T-cell (primary cell): ENCODE data around the gene PDE10A. TPM values are rescaled to one million over a fixed set of nuclear protein-coding genes. Genes with fewer than 3 reads are reported as not detected.

Experiments
- ATAC-seq, 4 experiments: fragments of 200-7000 bp in 3 of 4; fragments of 150-1000 bp in 1 of 4; cut with Tn5 transposase; replicated peaks in 1 of 4; 1 replicate in 3 of 4; 2 replicates in 1 of 4; pipeline ENCODE4 v1.10.0; 2021; ENCODE audit warnings: moderate library complexity in 3 of 4, mild to moderate bottlenecking in 2 of 4, moderate number of reproducible peaks in 1 of 4
- CTCF ChIA-PET, 2 donors: fragments of 300-600 bp; sonication (Branson Sonifier 250); formaldehyde crosslinking; loops; one replicate each; lab custom pipeline; 2022; ENCODE audit warnings: antibody characterized with exemption in 2 of 2; lab: Charles Lee
- POLR2A ChIA-PET, 2 donors: fragments of 300-600 bp; sonication (Branson Sonifier 250); formaldehyde crosslinking; loops; one replicate each; lab custom pipeline; 2022; ENCODE audit warnings: antibody characterized with exemption in 2 of 2; lab: Charles Lee
- DNase-seq, 35 experiments: peaks; one replicate each; pipeline versions ENCODE4 v3.0.0 to v3.0.0-alpha.2; 2013 to 2023
- H3K27ac ChIP-seq: one replicate; pipeline ENCODE4 v1.5.1; 2013; ENCODE audit warnings: low read length
- H3K27me3 ChIP-seq, 2 experiments: replicated peaks in 1 of 2; 1 replicate in 1 of 2; 2 replicates in 1 of 2; pipeline versions ENCODE4 v1.6.1 to v1.7.0; 2013; ENCODE audit warnings: low read length in 1 of 2, mixed read lengths in 1 of 2; ENCODE audit not compliant: control insufficient read depth in 2 of 2, insufficient read depth in 2 of 2; ENCODE audit errors: extremely low read depth in 1 of 2
- H3K36me3 ChIP-seq, 2 donors: 1 replicate in 1 of 2; 2 replicates in 1 of 2; pipeline versions ENCODE4 v1.6.1 to v1.7.0; 2013; ENCODE audit warnings: low read length in 1 of 2; ENCODE audit not compliant: control insufficient read depth in 2 of 2, insufficient read depth in 1 of 2; ENCODE audit errors: extremely low read depth in 1 of 2
- H3K4me1 ChIP-seq, 2 experiments: 1 replicate in 1 of 2; 2 replicates in 1 of 2; pipeline versions ENCODE4 v1.6.1 to v1.7.0; 2013; ENCODE audit warnings: low read length in 2 of 2, mixed read lengths in 1 of 2; ENCODE audit not compliant: insufficient read depth in 2 of 2, control insufficient read depth in 1 of 2; ENCODE audit errors: extremely low read depth in 1 of 2
- H3K4me3 ChIP-seq, 2 donors: 1 replicate in 1 of 2; 2 replicates in 1 of 2; pipeline versions ENCODE4 v1.5.1 to v1.7.0; 2013; ENCODE audit warnings: mild to moderate bottlenecking in 2 of 2, low read length in 1 of 2, moderate library complexity in 1 of 2; ENCODE audit not compliant: control insufficient read depth in 1 of 2; ENCODE audit errors: extremely low read depth in 1 of 2
- H3K9me3 ChIP-seq: 2 replicates; pipeline ENCODE4 v1.7.0; 2013
- H3K27ac Mint-ChIP-seq, 2 donors: one replicate each; pipeline ENCODE4 v1.8.0; 2020 to 2021; ENCODE audit warnings: mild to moderate bottlenecking in 2 of 2, mixed read lengths in 2 of 2
- H3K27me3 Mint-ChIP-seq, 2 donors: one replicate each; pipeline ENCODE4 v1.8.0; 2021 to 2022; ENCODE audit warnings: mixed read lengths in 2 of 2
- H3K36me3 Mint-ChIP-seq: one replicate; pipeline ENCODE4 v1.8.0; 2021; ENCODE audit warnings: mixed read lengths
- H3K4me1 Mint-ChIP-seq, 3 donors: one replicate each; pipeline ENCODE4 v1.8.0; 2020 to 2022; ENCODE audit warnings: mixed read lengths in 3 of 3, mild to moderate bottlenecking in 1 of 3
- H3K4me3 Mint-ChIP-seq, 3 donors: one replicate each; pipeline ENCODE4 v1.8.0; 2020 to 2022; ENCODE audit warnings: mild to moderate bottlenecking in 3 of 3, mixed read lengths in 3 of 3, moderate library complexity in 3 of 3
- H3K9me3 Mint-ChIP-seq, 3 donors: one replicate each; pipeline ENCODE4 v1.8.0; 2020 to 2022; ENCODE audit warnings: mixed read lengths in 3 of 3
- WGBS: methylation state at CpG from one replicate; pipeline ENCODE4 v1.1.5; 2013; ENCODE audit warnings: missing lambda C conversion rate; ENCODE audit not compliant: insufficient coverage; 5-methylcytosine and 5-hydroxymethylcytosine counted together
- total RNA-seq, 35 experiments: library from RNA in 6 of 35; stranded (reverse) in 6 of 35; fragments of 120-200 nt in 1 of 35; gene quantifications; one replicate each; pipeline versions ENCODE4 v1.2.1 to v1.2.4 and lab custom pipeline; 2013 to 2026

The PDE10A gene
- total RNA-seq, 5 donors from 2014 or later (not counting 1 experiment from before 2014, with no cell fraction given): 0.12 TPM; not detected in 4

GRCh38 chr6:165659945-165660856, 2.8 kb downstream of the PDE10A start:
- peaks cover 0 to 12% (median 10%) of the 10 kb centered on the region in 3 donors for H3K4me1 Mint-ChIP-seq
- Histone ChIP-seq H3K4me1 (peaks cover 0 to 2% of the 10 kb centered on the region in 2 experiments), H3K4me3 (no peak overlapping the region), H3K36me3 (no peaks in the 10 kb centered on the region), H3K9me3 (no peaks in the 10 kb centered on the region), H3K27me3 (peaks cover 7 to 40% of the 10 kb centered on the region in 2 experiments), H3K27ac (no peak overlapping the region)
- no peaks in the 10 kb centered on the region for H3K36me3 Mint-ChIP-seq
- peaks cover 35 to 44% of the 10 kb centered on the region in 2 donors for H3K27me3 Mint-ChIP-seq
- no peaks in the 10 kb centered on the region for H3K9me3 Mint-ChIP-seq
- POLR2A ChIA-PET: no interaction called here
- no peak for ATAC-seq
- H3K4me3 Mint-ChIP-seq: peak overlapping the region in 1 of 3 donors; percentile 1
- H3K27ac Mint-ChIP-seq: no peak overlapping the region
- DNase-seq: no peak
- 16% methylated on average over 65 of the region's 67 CpGs for WGBS
- CTCF ChIA-PET: no interaction called here

GRCh38 chr6:165658395-165659058, 4.5 kb downstream of the PDE10A start:
- POLR2A ChIA-PET: no interaction called here
- Mint-ChIP-seq H3K36me3 (no peaks in the 10 kb centered on the region), H3K27me3 (peaks cover 20 to 27% of the 10 kb centered on the region in 2 donors), H3K4me1 (peaks cover 0 to 7% (median 5%) of the 10 kb centered on the region in 3 donors), H3K27ac (no peak overlapping the region), H3K9me3 (no peaks in the 10 kb centered on the region), H3K4me3 (no peak overlapping the region)
- H3K27me3 ChIP-seq: peaks cover 5 to 29% of the 10 kb centered on the region in 2 experiments
- ATAC-seq (no peak), DNase-seq (no peak)
- H3K4me1 ChIP-seq: peaks cover 0 to 2% of the 10 kb centered on the region in 2 experiments
- CTCF ChIA-PET: no interaction called here
- H3K4me3 ChIP-seq: no peak overlapping the region
- H3K36me3 ChIP-seq: no peaks in the 10 kb centered on the region
- no peaks in the 10 kb centered on the region for H3K9me3 ChIP-seq
- 81% methylated on average over 10 of the region's 13 CpGs for WGBS
- H3K27ac ChIP-seq: no peak overlapping the region

GRCh38 chr6:165657325-165657680, 5.7 kb downstream of the PDE10A start:
- Mint-ChIP-seq H3K4me1 (peaks cover 0 to 4% (median 4%) of the 10 kb centered on the region in 3 donors), H3K9me3 (no peaks in the 10 kb centered on the region), H3K36me3 (no peaks in the 10 kb centered on the region), H3K4me3 (no peak overlapping the region), H3K27ac (no peak overlapping the region), H3K27me3 (peaks cover 18 to 24% of the 10 kb centered on the region in 2 donors)
- POLR2A ChIA-PET: no interaction called here
- H3K4me3 ChIP-seq: no peak overlapping the region
- ATAC-seq (no peak), DNase-seq (no peak)
- 93% methylated on average over 3 of the region's 5 CpGs for WGBS
- peaks cover 4 to 26% of the 10 kb centered on the region in 2 experiments for H3K27me3 ChIP-seq
- CTCF ChIA-PET: no interaction called here
- H3K4me1 ChIP-seq: peaks cover 0 to 2% of the 10 kb centered on the region in 2 experiments
- H3K27ac ChIP-seq: no peak overlapping the region
- no peaks in the 10 kb centered on the region for H3K9me3 ChIP-seq
- no peaks in the 10 kb centered on the region for H3K36me3 ChIP-seq

- Mint-ChIP-seq H3K27ac (no peak overlapping the region), H3K27me3 (peaks cover 18 to 24% of the 10 kb centered on the region in 2 donors), H3K36me3 (no peaks in the 10 kb centered on the region), H3K4me3 (no peak overlapping the region), H3K4me1 (peaks cover 0 to 4% (median 4%) of the 10 kb centered on the region in 3 donors), H3K9me3 (no peaks in the 10 kb centered on the region)
- H3K27me3 ChIP-seq: peaks cover 4 to 24% of the 10 kb centered on the region in 2 experiments
- no peak overlapping the region for H3K4me3 ChIP-seq
- 78% methylated on average over 7 of the region's 8 CpGs for WGBS
- CTCF ChIA-PET: no interaction called here
- DNase-seq (no peak), ATAC-seq (no peak)
- H3K9me3 ChIP-seq: no peaks in the 10 kb centered on the region
- H3K27ac ChIP-seq: no peak overlapping the region
- no peaks in the 10 kb centered on the region for H3K36me3 ChIP-seq
- POLR2A ChIA-PET: no interaction called here
- peaks cover 0 to 2% of the 10 kb centered on the region in 2 experiments for H3K4me1 ChIP-seq
Measured at GRCh38 chr6:165656581-165657324, 6.3 kb downstream of the PDE10A start.

- Histone ChIP-seq H3K9me3 (no peaks in the 10 kb centered on the region), H3K27me3 (peaks cover 4 to 11% of the 10 kb centered on the region in 2 experiments), H3K4me3 (no peak overlapping the region), H3K36me3 (no peaks in the 10 kb centered on the region), H3K27ac (no peak overlapping the region), H3K4me1 (no peaks in the 10 kb centered on the region)
- Mint-ChIP-seq H3K27me3 (peaks cover 18 to 22% of the 10 kb centered on the region in 2 donors), H3K36me3 (no peaks in the 10 kb centered on the region), H3K9me3 (no peaks in the 10 kb centered on the region), H3K4me3 (no peak overlapping the region), H3K4me1 (peaks cover 0 to 4% (median 4%) of the 10 kb centered on the region in 3 donors), H3K27ac (no peak overlapping the region)
- ChIA-PET POLR2A (no interaction called here), CTCF (no interaction called here)
- WGBS: 94% methylated on average over 11 of the region's 11 CpGs
- no peak for ATAC-seq
- DNase-seq: no peak
Measured at GRCh38 chr6:165655191-165655590, 7.8 kb downstream of the PDE10A start.

- DNase-seq (no peak), ATAC-seq (no peak)
- H3K27ac ChIP-seq: no peak overlapping the region
- Mint-ChIP-seq H3K4me3 (no peak overlapping the region), H3K27ac (no peak overlapping the region), H3K27me3 (peaks cover 14% of the 10 kb centered on the region in 2 donors), H3K9me3 (no peaks in the 10 kb centered on the region), H3K4me1 (no peaks in the 10 kb centered on the region), H3K36me3 (no peaks in the 10 kb centered on the region)
- peaks cover 2 to 4% of the 10 kb centered on the region in 2 experiments for H3K27me3 ChIP-seq
- 77% methylated on average over 3 of the region's 9 CpGs for WGBS
- no peaks in the 10 kb centered on the region for H3K36me3 ChIP-seq
- CTCF ChIA-PET: no interaction called here
- no peak overlapping the region for H3K4me3 ChIP-seq
- no peaks in the 10 kb centered on the region for H3K4me1 ChIP-seq
- POLR2A ChIA-PET: no interaction called here
- H3K9me3 ChIP-seq: no peaks in the 10 kb centered on the region
Measured at GRCh38 chr6:165654144-165654543, 8.9 kb downstream of the PDE10A start.
